HCEC 1CT (cell line): ENCODE measurements around the gene ADPRM.
"Not testable (repeated sequence)": the region's sequence is repeated elsewhere in the genome, so short reads cannot be mapped to it uniquely, and the experiment has no call there.

Experiments
- DNase-seq: peaks from one replicate; pipeline ENCODE4 v3.0.0-alpha.2; 2017

The ADPRM gene

GRCh38 chr17:10697092-10698081 lies at the start of gene ADPRM, which contains the start of gene SCO1:
Gene ADPRM (plus strand): TSS chr17:10697594. CDS start chr17:10704927, 7,333 bp downstream.
Gene SCO1 (minus strand): TSS chr17:10697533. CDS start chr17:10697507, 26 bp downstream.
- peak; percentile 93 for DNase-seq

GRCh38 chr17:10648381-10648780 lies 49.0 kb upstream of the ADPRM start:
- DNase-seq, result no peak

GRCh38 chr17:10648956-10649355 lies 48.4 kb upstream of the ADPRM start:
- peak; percentile 49 for DNase-seq

- no peak for DNase-seq
Observed at GRCh38 chr17:10649602-10650001, 47.8 kb upstream of the ADPRM start.

- DNase-seq, result no peak
Observed at GRCh38 chr17:10651927-10652326, 45.5 kb upstream of the ADPRM start.

GRCh38 chr17:10652984-10653659 lies 44.3 kb upstream of the ADPRM start:
- no peak for DNase-seq

- no peak for DNase-seq
Observed at GRCh38 chr17:10653987-10654386, 43.4 kb upstream of the ADPRM start.

GRCh38 chr17:10657148-10657547 lies 40.2 kb upstream of the ADPRM start, which contains the start of gene MYH3:
Gene MYH3 (minus strand): TSS chr17:10657309. CDS start chr17:10655064, 2,245 bp downstream.
- DNase-seq, result no peak

- DNase-seq, result no peak
Observed at GRCh38 chr17:10657879-10658278, 39.5 kb upstream of the ADPRM start.

- no peak for DNase-seq
Observed at GRCh38 chr17:10661437-10661836, 36.0 kb upstream of the ADPRM start.

GRCh38 chr17:10663231-10663630 lies 34.2 kb upstream of the ADPRM start:
- DNase-seq, result no peak

GRCh38 chr17:10664571-10664970 lies 32.8 kb upstream of the ADPRM start:
- no peak for DNase-seq

- no peak for DNase-seq
Observed at GRCh38 chr17:10666906-10667305, 30.5 kb upstream of the ADPRM start.

- DNase-seq, result peak; percentile 40
Observed at GRCh38 chr17:10668775-10669174, 28.6 kb upstream of the ADPRM start.

GRCh38 chr17:10673312-10673711 lies 24.1 kb upstream of the ADPRM start:
- DNase-seq, result no peak

- DNase-seq, result no peak
Observed at GRCh38 chr17:10674704-10675103, 22.7 kb upstream of the ADPRM start.

- no peak for DNase-seq
Observed at GRCh38 chr17:10681866-10682446, 15.4 kb upstream of the ADPRM start.

GRCh38 chr17:10683853-10684252 lies 13.5 kb upstream of the ADPRM start:
- peak; percentile 54 for DNase-seq

GRCh38 chr17:10687499-10687898 lies 9.9 kb upstream of the ADPRM start:
- DNase-seq, result no peak

- not testable (repeated sequence) for DNase-seq
Observed at GRCh38 chr17:10695875-10696407, 1.5 kb upstream of the ADPRM start.

GRCh38 chr17:10698096-10698818 lies 863 bp downstream of the ADPRM start:
- peak; percentile 7 for DNase-seq

GRCh38 chr17:10699856-10700255 lies 2.5 kb downstream of the ADPRM start:
- no peak for DNase-seq
